ENCODE results near the gene IL26.

GRCh38 chr12:68229956-68230355 is 4.3 kb upstream of the IL26 start:
- TF ChIP-seq PATZ1 (tag by site-specific recombination; IDR thresholded peaks at IDR 0.05) (no peak), CTCF (tag by site-specific recombination; IDR thresholded peaks at IDR 0.05) (no peak), ZNF670 (tag by site-specific recombination; IDR thresholded peaks at IDR 0.05; ENCODE audit: low read depth) (no peak), ZNF513 (tag by site-specific recombination; IDR thresholded peaks at IDR 0.05) (no peak), ZSCAN5A (tag by site-specific recombination; IDR thresholded peaks at IDR 0.05) (no peak), ZNF549 (tag by site-specific recombination; IDR thresholded peaks at IDR 0.05) (no peak), ZNF510 (tag by site-specific recombination; IDR thresholded peaks at IDR 0.05; ENCODE audit: insufficient replicate concordance) (no peak), ZBTB1 (tag by site-specific recombination; IDR thresholded peaks at IDR 0.05) (no peak), REST (tag by site-specific recombination; IDR thresholded peaks at IDR 0.05) (no peak), ZNF148 (tag by site-specific recombination; IDR thresholded peaks at IDR 0.05; ENCODE audit: borderline replicate concordance) (no peak), ZNF155 (tag by site-specific recombination; IDR thresholded peaks at IDR 0.05) (no peak), ZSCAN18 (tag by site-specific recombination; IDR thresholded peaks at IDR 0.05) (no peak)
